Immature natural killer cell (primary cell): ENCODE measurements around the gene BOD1L1. TPM values are rescaled to one million over a fixed set of nuclear protein-coding genes. Genes with fewer than 3 reads are reported as not detected.
"Not testable (repeated sequence)": the region's sequence is repeated elsewhere in the genome, so short reads cannot be mapped to it uniquely, and the experiment has no call there.

ENCODE experiments used
- DNase-seq, 3 donors: peaks; one replicate each; pipeline ENCODE4 v3.0.0; 2022; ENCODE audit warnings: mixed read lengths in 1 of 3
- H3K27ac Mint-ChIP-seq, 6 donors: one replicate each; pipeline ENCODE4 v1.8.0; 2020; ENCODE audit warnings: mixed read lengths in 6 of 6, mild to moderate bottlenecking in 5 of 6, inconsistent platforms in 4 of 6, moderate library complexity in 3 of 6
- H3K27me3 Mint-ChIP-seq, 3 donors: one replicate each; pipeline ENCODE4 v1.8.0; 2020 to 2021; ENCODE audit warnings: low read depth in 3 of 3, mild to moderate bottlenecking in 3 of 3, mixed read lengths in 3 of 3, moderate library complexity in 3 of 3, inconsistent platforms in 1 of 3
- H3K36me3 Mint-ChIP-seq, 3 donors: one replicate each; pipeline ENCODE4 v1.8.0; 2020; ENCODE audit warnings: mixed read lengths in 3 of 3, inconsistent platforms in 2 of 3, mild to moderate bottlenecking in 2 of 3
- H3K4me1 Mint-ChIP-seq, 2 donors: one replicate each; pipeline ENCODE4 v1.8.0; 2020; ENCODE audit warnings: inconsistent platforms in 2 of 2, mild to moderate bottlenecking in 2 of 2, mixed read lengths in 2 of 2, moderate library complexity in 1 of 2
- H3K4me3 Mint-ChIP-seq, 5 donors: one replicate each; pipeline ENCODE4 v1.8.0; 2020; ENCODE audit warnings: mild to moderate bottlenecking in 5 of 5, mixed read lengths in 5 of 5, inconsistent platforms in 3 of 5, moderate library complexity in 3 of 5
- H3K9me3 Mint-ChIP-seq, 6 donors: one replicate each; pipeline ENCODE4 v1.8.0; 2020; ENCODE audit warnings: mild to moderate bottlenecking in 6 of 6, mixed read lengths in 6 of 6, inconsistent platforms in 4 of 6, moderate library complexity in 3 of 6
- polyA plus RNA-seq, 3 donors: library from polyadenylated mRNA; unstranded; fragments of 300-500 nt; fragmentation: Illumina TruSeq; gene quantifications; one replicate each; pipeline ENCODE4 v1.2.3, GENCODE V29; 2021

Gene BOD1L1
- polyA plus RNA-seq, 3 donors from 2014 or later = 0.63 to 6.3 (median 1.9) TPM

- Mint-ChIP-seq H3K36me3 (peaks cover 40 to 42% (median 42%) of the 10 kb centered on the region in 3 donors), H3K4me1 (no peaks in the 10 kb centered on the region), H3K9me3 (no peaks in the 10 kb centered on the region), H3K4me3 (no peak overlapping the region), H3K27me3 (no peaks in the 10 kb centered on the region), H3K27ac (no peak overlapping the region)
- no peak for DNase-seq
Observed at GRCh38 chr4:13567125-13567524, 60.4 kb downstream of the BOD1L1 start.

GRCh38 chr4:13562876-13563275 lies 64.6 kb downstream of the BOD1L1 start:
- Mint-ChIP-seq H3K9me3 (peaks cover 0 to 2% (median 0%) of the 10 kb centered on the region in 6 donors), H3K36me3 (peaks cover 13 to 24% (median 15%) of the 10 kb centered on the region in 3 donors), H3K4me1 (no peaks in the 10 kb centered on the region), H3K27ac (no peak overlapping the region), H3K4me3 (no peak overlapping the region), H3K27me3 (peaks cover 0 to 2% (median 0%) of the 10 kb centered on the region in 3 donors)
- no peak for DNase-seq

- no peak overlapping the region for H3K4me3 Mint-ChIP-seq
- no peak for DNase-seq
- H3K9me3 Mint-ChIP-seq = peaks cover 0 to 2% (median 0%) of the 10 kb centered on the region in 6 donors
- peaks cover 3 to 9% (median 4%) of the 10 kb centered on the region in 3 donors for H3K27me3 Mint-ChIP-seq
- H3K4me1 Mint-ChIP-seq = no peaks in the 10 kb centered on the region
- H3K27ac Mint-ChIP-seq = no peak overlapping the region
- peaks cover 9 to 25% (median 11%) of the 10 kb centered on the region in 3 donors for H3K36me3 Mint-ChIP-seq
Observed at GRCh38 chr4:13561673-13562072, 65.9 kb downstream of the BOD1L1 start.

- H3K27ac Mint-ChIP-seq, DNase-seq, H3K4me3 Mint-ChIP-seq, H3K4me1 Mint-ChIP-seq, H3K9me3 Mint-ChIP-seq: not testable (repeated sequence)
- Mint-ChIP-seq H3K36me3 (peaks cover 0 to 14% (median 3%) of the 10 kb centered on the region in 3 donors), H3K27me3 (peaks cover 3 to 11% (median 5%) of the 10 kb centered on the region in 3 donors)
Observed at GRCh38 chr4:13560111-13560510, 67.4 kb downstream of the BOD1L1 start.

- peaks cover 0 to 2% (median 0%) of the 10 kb centered on the region in 6 donors for H3K9me3 Mint-ChIP-seq
- no peaks in the 10 kb centered on the region for H3K4me1 Mint-ChIP-seq
- H3K27ac Mint-ChIP-seq = no peak overlapping the region
- no peak overlapping the region for H3K4me3 Mint-ChIP-seq
- no peak for DNase-seq
- peaks cover 3 to 11% (median 5%) of the 10 kb centered on the region in 3 donors for H3K27me3 Mint-ChIP-seq
- peaks cover 0 to 14% (median 0%) of the 10 kb centered on the region in 3 donors for H3K36me3 Mint-ChIP-seq
Observed at GRCh38 chr4:13559413-13559812, 68.1 kb downstream of the BOD1L1 start.

- Mint-ChIP-seq H3K36me3 (peaks cover 0 to 14% (median 0%) of the 10 kb centered on the region in 3 donors), H3K27ac (no peak overlapping the region), H3K9me3 (peaks cover 0 to 2% (median 0%) of the 10 kb centered on the region in 6 donors), H3K27me3 (peaks cover 3 to 11% (median 5%) of the 10 kb centered on the region in 3 donors), H3K4me3 (no peak overlapping the region), H3K4me1 (no peaks in the 10 kb centered on the region)
- DNase-seq = no peak
Observed at GRCh38 chr4:13558881-13559280, 68.6 kb downstream of the BOD1L1 start.

- DNase-seq = no peak
- Mint-ChIP-seq H3K36me3 (peaks cover 0 to 9% (median 0%) of the 10 kb centered on the region in 3 donors), H3K4me3 (no peak overlapping the region), H3K9me3 (peaks cover 0 to 6% (median 0%) of the 10 kb centered on the region in 6 donors), H3K27me3 (peaks cover 7 to 23% (median 14%) of the 10 kb centered on the region in 3 donors), H3K4me1 (no peaks in the 10 kb centered on the region), H3K27ac (no peak overlapping the region)
Observed at GRCh38 chr4:13555325-13555724, 72.2 kb downstream of the BOD1L1 start.

- H3K36me3 Mint-ChIP-seq = peaks cover 0 to 5% (median 0%) of the 10 kb centered on the region in 3 donors
- no peak overlapping the region for H3K4me3 Mint-ChIP-seq
- H3K9me3 Mint-ChIP-seq = peaks cover 0 to 5% (median 0%) of the 10 kb centered on the region in 6 donors
- H3K27ac Mint-ChIP-seq = no peak overlapping the region
- no peak for DNase-seq
- peaks cover 10% of the 10 kb centered on the region in 2 donors for H3K4me1 Mint-ChIP-seq
- H3K27me3 Mint-ChIP-seq = peaks cover 13 to 35% (median 21%) of the 10 kb centered on the region in 3 donors
Observed at GRCh38 chr4:13553081-13553480, 74.4 kb downstream of the BOD1L1 start.

- H3K4me1 Mint-ChIP-seq = peaks cover 28 to 33% of the 10 kb centered on the region in 2 donors
- H3K9me3 Mint-ChIP-seq = peaks cover 0 to 12% (median 0%) of the 10 kb centered on the region in 6 donors
- H3K27ac Mint-ChIP-seq = no peak overlapping the region
- H3K4me3 Mint-ChIP-seq = peak overlapping the region; percentile 47 to 67 (median 59)
- peaks cover 0 to 3% (median 3%) of the 10 kb centered on the region in 3 donors for H3K36me3 Mint-ChIP-seq
- peak; percentile 56 to 65 (median 59) for DNase-seq
- peaks cover 26 to 47% (median 41%) of the 10 kb centered on the region in 3 donors for H3K27me3 Mint-ChIP-seq
Observed at GRCh38 chr4:13548984-13549546, 78.5 kb downstream of the BOD1L1 start.

- no peak for DNase-seq
- peaks cover 0 to 12% (median 0%) of the 10 kb centered on the region in 6 donors for H3K9me3 Mint-ChIP-seq
- H3K36me3 Mint-ChIP-seq = peaks cover 0 to 3% (median 3%) of the 10 kb centered on the region in 3 donors
- H3K27me3 Mint-ChIP-seq = peaks cover 25 to 51% (median 45%) of the 10 kb centered on the region in 3 donors
- peak overlapping the region; percentile 47 to 67 (median 59) for H3K4me3 Mint-ChIP-seq
- peaks cover 30 to 33% of the 10 kb centered on the region in 2 donors for H3K4me1 Mint-ChIP-seq
- H3K27ac Mint-ChIP-seq = no peak overlapping the region
Observed at GRCh38 chr4:13548059-13548983, 79.2 kb downstream of the BOD1L1 start.

- Mint-ChIP-seq H3K27ac (no peak overlapping the region), H3K9me3 (peaks cover 0 to 12% (median 0%) of the 10 kb centered on the region in 6 donors), H3K4me1 (peaks cover 30 to 33% of the 10 kb centered on the region in 2 donors), H3K36me3 (peaks cover 0 to 3% (median 3%) of the 10 kb centered on the region in 3 donors), H3K4me3 (peak overlapping the region; percentile 27 to 62 (median 53)), H3K27me3 (peaks cover 32 to 55% (median 52%) of the 10 kb centered on the region in 3 donors)
- peak; percentile 27 to 38 (median 33) for DNase-seq
Observed at GRCh38 chr4:13547485-13548041, 80.0 kb downstream of the BOD1L1 start.

GRCh38 chr4:13546941-13547484 lies 80.5 kb downstream of the BOD1L1 start:
- no peak for DNase-seq
- Mint-ChIP-seq H3K36me3 (peaks cover 0 to 3% (median 3%) of the 10 kb centered on the region in 3 donors), H3K27me3 (peaks cover 32 to 57% (median 52%) of the 10 kb centered on the region in 3 donors)

More at GRCh38 chr4:13546941-13547484, 80.5 kb downstream of the BOD1L1 start:
- Mint-ChIP-seq H3K27ac (peak overlapping the region in 2 of 6 donors; percentile 5 to 7), H3K9me3 (peaks cover 0 to 12% (median 0%) of the 10 kb centered on the region in 6 donors), H3K4me1 (peaks cover 30 to 33% of the 10 kb centered on the region in 2 donors), H3K4me3 (peak overlapping the region; percentile 77 to 90 (median 82))
